Inferior parietal cortex (tissue), 1 donor: ENCODE data around the gene DNAH12.
"Not testable (repeated sequence)": the region's sequence is repeated elsewhere in the genome, so short reads cannot be mapped to it uniquely, and the experiment has no call there.

Experiments used
- DNase-seq: peaks from one replicate; pipeline ENCODE4 v3.0.0-alpha.2; 2016; ENCODE audit errors: extremely low spot score

DNAH12 gene

DNA sequence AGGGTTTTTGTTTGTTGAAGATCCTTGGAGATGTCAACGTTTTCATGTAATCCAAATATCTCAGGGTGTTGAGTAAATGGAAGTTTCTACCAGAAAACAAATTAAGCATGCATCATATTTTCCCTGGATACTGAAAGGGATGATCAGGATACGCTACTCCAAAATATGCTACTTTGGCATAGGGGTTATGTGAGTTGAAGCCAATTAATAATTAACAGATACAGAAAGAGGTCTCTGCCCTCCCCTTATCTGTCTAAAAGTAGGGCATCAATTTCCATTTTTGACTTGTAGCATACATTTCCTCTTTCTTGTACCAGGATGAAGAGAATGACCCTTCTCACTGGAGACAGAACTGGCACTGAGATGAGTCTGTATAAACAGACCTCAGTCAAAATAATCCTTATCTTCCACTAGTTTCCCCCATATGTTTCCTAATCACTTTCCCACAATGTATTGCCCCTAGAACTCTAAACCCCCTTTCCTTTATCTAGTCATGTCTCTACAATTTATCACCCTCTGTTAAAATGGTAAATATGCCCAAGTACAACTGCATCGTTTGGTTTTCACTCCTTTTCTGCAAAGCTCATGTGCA lies 234.3 kb downstream of the DNAH12 start:
- no peak for DNase-seq

- not testable (repeated sequence) for DNase-seq
Measured at GRCh38 chr3:57303520-57303919, 240.6 kb downstream of the DNAH12 start.

- no peak for DNase-seq
Measured at GRCh38 chr3:57298041-57298440, 246.1 kb downstream of the DNAH12 start.

DNA sequence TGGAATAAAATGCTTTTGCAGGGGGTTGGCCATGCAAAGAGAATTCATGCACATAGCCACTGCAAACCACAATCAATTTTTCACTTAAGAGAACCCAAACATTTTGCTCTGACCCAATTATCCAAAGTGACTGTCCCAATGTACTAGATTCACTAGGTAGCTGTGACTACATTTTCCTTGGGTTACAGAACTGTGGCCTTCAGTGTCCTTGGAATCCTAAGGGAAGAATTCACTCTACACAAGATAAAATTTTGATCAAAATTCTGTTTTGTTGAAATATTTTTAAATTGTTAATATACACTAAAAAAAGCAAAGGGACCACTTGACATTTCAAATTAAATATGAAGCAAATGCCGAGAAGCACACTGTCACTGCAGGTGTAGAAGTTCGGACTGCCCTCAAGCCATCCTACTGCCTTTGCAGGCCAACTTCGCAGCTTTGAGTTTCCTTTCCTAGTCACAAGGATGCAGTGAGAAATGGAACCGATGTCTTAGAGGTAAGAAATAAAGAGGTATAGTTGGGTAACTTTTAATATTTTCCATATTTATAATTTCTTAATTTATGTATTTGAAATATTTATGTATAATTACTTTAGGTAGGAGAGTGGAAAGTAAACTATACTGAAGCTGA lies 251.1 kb downstream of the DNAH12 start:
- no peak for DNase-seq

GRCh38 chr3:57292159-57292896 lies 251.8 kb downstream of the DNAH12 start, which contains the start of gene ASB14:
TSS of gene ASB14 (minus strand) at chr3:57292685. CDS start at chr3:57292033, 652 bp downstream.
- DNase-seq: no peak

GRCh38 chr3:57288403-57288802 lies 255.7 kb downstream of the DNAH12 start:
- no peak for DNase-seq

DNA sequence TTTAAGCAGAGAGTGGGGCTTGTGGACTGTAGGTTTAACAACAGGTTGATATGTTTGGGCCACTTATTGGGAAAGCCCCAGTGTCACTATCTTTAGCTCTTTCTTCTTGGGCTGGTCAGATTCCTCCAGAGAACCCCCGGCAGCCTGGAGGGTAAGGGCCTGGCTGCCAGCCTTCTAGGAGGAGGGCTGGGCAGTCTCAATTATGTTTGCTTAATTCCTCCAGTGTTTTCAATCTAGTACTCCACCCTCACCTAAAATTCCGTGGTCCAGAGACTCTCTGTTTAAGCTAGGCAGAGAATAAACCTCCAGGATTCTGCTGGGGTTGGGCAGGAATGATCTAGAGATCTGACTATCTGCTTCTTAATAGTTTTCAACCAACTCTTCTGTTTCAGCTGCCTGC lies 256.9 kb downstream of the DNAH12 start:
- no peak for DNase-seq

GRCh38 chr3:57283334-57283733 lies 260.8 kb downstream of the DNAH12 start:
- DNase-seq: no peak

DNA sequence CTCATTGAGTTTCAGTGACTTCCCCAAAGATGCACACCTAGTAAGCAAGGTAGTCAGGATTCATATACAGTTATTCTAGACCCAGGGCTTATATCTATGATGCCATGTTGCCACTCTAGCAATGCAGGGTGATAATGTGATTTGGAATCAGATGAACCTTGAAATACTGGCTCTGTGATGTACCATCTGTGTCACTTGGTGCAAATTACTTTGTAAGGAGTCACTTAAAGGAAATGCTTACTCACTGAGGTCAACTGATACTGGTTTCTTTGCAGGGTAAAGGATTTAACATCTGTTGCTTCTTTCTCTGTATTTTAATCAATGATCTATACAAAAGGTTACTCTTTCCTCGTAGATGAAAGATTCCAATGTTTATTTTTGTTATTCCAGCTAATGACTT lies 262.4 kb downstream of the DNAH12 start:
- DNase-seq: no peak

DNA sequence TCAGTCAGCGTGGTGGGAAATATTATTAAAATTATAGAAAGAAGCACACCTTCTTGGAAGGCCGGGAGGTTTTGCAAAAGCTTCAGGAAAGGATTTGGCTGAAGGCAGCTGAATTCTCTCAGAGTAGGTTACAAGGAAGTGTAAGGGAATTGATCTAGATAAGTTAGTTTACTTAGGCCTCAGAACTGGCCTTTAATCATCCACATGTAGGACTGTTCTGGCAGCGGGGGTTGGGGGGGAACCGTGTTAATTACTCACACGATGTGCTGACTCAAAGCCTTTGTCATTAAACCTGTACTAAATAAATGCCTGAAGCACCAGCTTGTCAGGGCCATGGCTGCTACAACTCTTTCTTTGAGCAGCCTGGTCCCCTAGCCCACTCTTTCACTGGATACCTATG lies 264.5 kb downstream of the DNAH12 start:
- no peak for DNase-seq

DNA sequence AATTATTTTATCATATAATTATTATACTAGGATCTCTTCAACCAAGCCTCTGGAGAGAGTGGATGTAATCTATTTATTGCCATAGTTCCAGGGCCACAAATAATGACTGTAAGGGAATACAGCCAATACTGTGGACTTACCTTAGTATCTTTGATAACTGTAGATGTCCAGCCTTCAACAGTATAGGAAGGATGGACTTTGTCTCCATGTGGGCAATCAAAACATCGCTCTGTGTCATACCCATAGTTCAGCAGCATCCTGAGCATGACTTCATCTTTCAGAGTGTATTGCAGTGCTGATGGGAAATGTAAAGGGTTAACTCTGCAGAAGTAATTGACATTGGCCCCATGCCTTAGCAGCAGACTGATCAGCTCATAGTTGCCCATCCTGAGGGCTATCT lies 265.9 kb downstream of the DNAH12 start:
- DNase-seq: no peak

- no peak for DNase-seq
Measured at GRCh38 chr3:57275393-57275792, 268.8 kb downstream of the DNAH12 start.

- DNase-seq: no peak
Measured at GRCh38 chr3:57274845-57275244, 269.3 kb downstream of the DNAH12 start.

- no peak for DNase-seq
Measured at GRCh38 chr3:57268416-57268815, 275.7 kb downstream of the DNAH12 start.

DNA sequence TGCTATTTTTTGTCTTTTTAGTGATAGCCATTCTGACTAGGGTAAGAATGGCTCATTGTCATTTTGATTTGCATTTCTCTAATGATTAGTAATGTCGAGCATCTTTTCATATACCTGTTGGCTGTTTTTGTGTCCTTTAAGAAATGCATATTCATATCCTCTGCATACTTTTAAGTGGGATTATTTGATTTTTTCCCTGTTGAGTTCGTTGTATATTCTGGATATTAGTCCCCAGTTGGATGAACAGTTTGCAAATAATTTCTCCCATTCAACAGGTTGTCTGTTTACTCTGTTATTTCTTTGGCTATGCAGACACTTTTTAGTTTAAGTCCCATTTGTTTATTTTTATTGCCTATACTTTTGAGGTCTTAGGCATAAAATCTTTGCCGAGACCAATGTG lies 282.2 kb downstream of the DNAH12 start:
- DNase-seq: no peak

DNA sequence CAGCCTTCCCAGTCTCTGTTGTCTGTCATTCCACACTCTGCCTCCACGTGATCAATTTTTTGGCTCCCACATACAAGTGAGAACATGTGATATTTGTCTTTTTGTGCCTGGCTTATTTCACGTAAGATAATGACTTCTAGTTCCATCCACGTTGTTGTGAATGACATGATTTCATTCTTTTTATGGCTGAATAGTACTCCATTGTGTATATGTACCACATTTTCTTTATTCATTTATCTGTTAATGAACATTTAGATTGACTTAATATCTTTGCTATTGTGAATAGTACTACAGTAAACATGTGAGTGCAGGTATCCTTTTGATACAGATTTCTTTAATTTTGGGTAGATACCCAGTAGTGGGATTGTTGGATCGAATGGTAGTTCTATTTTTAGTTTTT lies 283.0 kb downstream of the DNAH12 start:
- DNase-seq: no peak

- no peak for DNase-seq
Measured at GRCh38 chr3:57257678-57258077, 286.5 kb downstream of the DNAH12 start.

- no peak for DNase-seq
Measured at GRCh38 chr3:57256844-57257243, 287.3 kb downstream of the DNAH12 start.

GRCh38 chr3:57252404-57252803 lies 291.7 kb downstream of the DNAH12 start:
- no peak for DNase-seq

GRCh38 chr3:57244946-57245345 lies 299.2 kb downstream of the DNAH12 start:
- DNase-seq: no peak
